C4-2B (cell line): Measurements from ENCODE around the gene OSBP.

Source experiments
- ZFX ChIP-seq: fragments of 450-650 bp; IDR thresholded peaks from 2 replicates; pipeline ENCODE4 v1.6.1; 2017
- TF ChIP-seq, protein P1 (sequence below): fragments of 450-650 bp; conservative IDR thresholded peaks from 2 replicates; pipeline ENCODE4 v1.5.1; 2017; ENCODE audit warnings: mild to moderate bottlenecking

GRCh38 chr11:59600234-59600633 is 15.3 kb downstream of the OSBP start:
- TF ChIP-seq, protein P1, sequence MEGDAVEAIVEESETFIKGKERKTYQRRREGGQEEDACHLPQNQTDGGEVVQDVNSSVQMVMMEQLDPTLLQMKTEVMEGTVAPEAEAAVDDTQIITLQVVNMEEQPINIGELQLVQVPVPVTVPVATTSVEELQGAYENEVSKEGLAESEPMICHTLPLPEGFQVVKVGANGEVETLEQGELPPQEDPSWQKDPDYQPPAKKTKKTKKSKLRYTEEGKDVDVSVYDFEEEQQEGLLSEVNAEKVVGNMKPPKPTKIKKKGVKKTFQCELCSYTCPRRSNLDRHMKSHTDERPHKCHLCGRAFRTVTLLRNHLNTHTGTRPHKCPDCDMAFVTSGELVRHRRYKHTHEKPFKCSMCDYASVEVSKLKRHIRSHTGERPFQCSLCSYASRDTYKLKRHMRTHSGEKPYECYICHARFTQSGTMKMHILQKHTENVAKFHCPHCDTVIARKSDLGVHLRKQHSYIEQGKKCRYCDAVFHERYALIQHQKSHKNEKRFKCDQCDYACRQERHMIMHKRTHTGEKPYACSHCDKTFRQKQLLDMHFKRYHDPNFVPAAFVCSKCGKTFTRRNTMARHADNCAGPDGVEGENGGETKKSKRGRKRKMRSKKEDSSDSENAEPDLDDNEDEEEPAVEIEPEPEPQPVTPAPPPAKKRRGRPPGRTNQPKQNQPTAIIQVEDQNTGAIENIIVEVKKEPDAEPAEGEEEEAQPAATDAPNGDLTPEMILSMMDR, result no peak
- TF ChIP-seq ZFX, result no peak
